Measurements from ENCODE around the gene XAB2. TPM values are rescaled to one million over a fixed set of nuclear protein-coding genes. Genes with fewer than 3 reads are reported as not detected.
"Not testable (repeated sequence)": the region's sequence is repeated elsewhere in the genome, so short reads cannot be mapped to it uniquely, and the experiment has no call there.

The XAB2 gene
- total and polyA plus RNA-seq, 10 donors: 31.8 to 52.2 (median 42.7) TPM

GRCh38 chr19:7646426-7646700 is 17.0 kb upstream of the XAB2 start:
- no peaks in the 10 kb centered on the region for H3K9me3 ChIP-seq
- peaks cover 0 to 61% (median 38%) of the 10 kb centered on the region in 6 donors for H3K36me3 ChIP-seq
- TF ChIP-seq POLR2AphosphoS5 (IDR thresholded peaks at IDR 0.05): peak in 1 of 3 donors; percentile 65
- TF ChIP-seq CTCF (IDR thresholded peaks at IDR 0.05 in 8 of 11, conservative IDR thresholded peaks at IDR 0.05 in 3 of 11): no peak
- 70 to 90% (median 86%) methylated on average over 2 to 8 of the region's 8 CpGs for WGBS, 5 donors
- intact Hi-C loops (cut with DNase I; ENCODE audit: low total_unique reads): no loop called here
- peak overlapping the region in 4 of 8 donors; percentile 74 to 84 (median 79) for H3K27ac ChIP-seq
- peak overlapping the region in 3 of 8 donors; percentile 7 to 12 (median 8) for H3K4me3 ChIP-seq
- no peak for DNase-seq
- peaks cover 0 to 10% (median 0%) of the 10 kb centered on the region in 7 donors for H3K27me3 ChIP-seq (replicated peaks in 1 of 7)
- H3K4me1 ChIP-seq: peaks cover 0 to 35% (median 4%) of the 10 kb centered on the region in 6 donors

GRCh38 chr19:7645656-7646425 is 16.5 kb upstream of the XAB2 start:
- Histone ChIP-seq H3K4me3 (peak overlapping the region in 3 of 8 donors; percentile 7 to 12 (median 8)), H3K27ac (peak overlapping the region in 6 of 8 donors; percentile 15 to 84 (median 76)), H3K9me3 (no peaks in the 10 kb centered on the region), H3K27me3 (replicated peaks in 1 of 7) (peaks cover 0 to 5% (median 0%) of the 10 kb centered on the region in 7 donors), H3K36me3 (peaks cover 0 to 66% (median 38%) of the 10 kb centered on the region in 6 donors), H3K4me1 (peaks cover 0 to 34% (median 4%) of the 10 kb centered on the region in 6 donors)
- WGBS, 5 donors: 49 to 75% (median 68%) methylated on average over 17 to 20 of the region's 20 CpGs
- peak; percentile 10 to 71 (median 36) for TF ChIP-seq POLR2AphosphoS5 (IDR thresholded peaks at IDR 0.05)
- no peak for TF ChIP-seq POLR2A (IDR thresholded peaks at IDR 0.05)
- TF ChIP-seq CTCF (IDR thresholded peaks at IDR 0.05 in 8 of 11, conservative IDR thresholded peaks at IDR 0.05 in 3 of 11): no peak
- no peak for DNase-seq
- intact Hi-C loops (cut with DNase I; ENCODE audit: low total_unique reads): no loop called here

GRCh38 chr19:7645163-7645562 is 15.8 kb upstream of the XAB2 start:
- no peaks in the 10 kb centered on the region for H3K9me3 ChIP-seq
- peaks cover 0 to under 1% (median 0%) of the 10 kb centered on the region in 7 donors for H3K27me3 ChIP-seq (replicated peaks in 1 of 7)
- intact Hi-C loops (cut with DNase I; ENCODE audit: low total_unique reads): no loop called here
- peak overlapping the region in 2 of 8 donors; percentile 7 to 8 for H3K4me3 ChIP-seq
- peaks cover 0 to 73% (median 38%) of the 10 kb centered on the region in 6 donors for H3K36me3 ChIP-seq
- TF ChIP-seq POLR2AphosphoS5 (IDR thresholded peaks at IDR 0.05) (peak in 2 of 3 donors; percentile 38 to 78), CTCF (IDR thresholded peaks at IDR 0.05 in 8 of 11, conservative IDR thresholded peaks at IDR 0.05 in 3 of 11) (no peak)
- 62 to 88% (median 85%) methylated on average over 13 to 14 of the region's 14 CpGs for WGBS, 5 donors
- no peak for DNase-seq
- peaks cover 0 to 40% (median 4%) of the 10 kb centered on the region in 6 donors for H3K4me1 ChIP-seq
- peak overlapping the region in 5 of 8 donors; percentile 25 to 84 (median 79) for H3K27ac ChIP-seq

- no peak overlapping the region for H3K4me3 ChIP-seq
- no peak for DNase-seq
- no peaks in the 10 kb centered on the region for H3K9me3 ChIP-seq
- peak overlapping the region in 4 of 8 donors; percentile 74 to 84 (median 79) for H3K27ac ChIP-seq
- intact Hi-C loops (cut with DNase I; ENCODE audit: low total_unique reads): no loop called here
- 92 to 97% (median 94%) methylated on average over 20 of the region's 20 CpGs for WGBS, 5 donors
- TF ChIP-seq POLR2A (IDR thresholded peaks at IDR 0.05) (no peak), CTCF (IDR thresholded peaks at IDR 0.05 in 8 of 11, conservative IDR thresholded peaks at IDR 0.05 in 3 of 11) (no peak), POLR2AphosphoS5 (IDR thresholded peaks at IDR 0.05) (peak in 2 of 3 donors; percentile 13 to 16)
- H3K27me3 ChIP-seq (replicated peaks in 1 of 7): no peaks in the 10 kb centered on the region
- H3K36me3 ChIP-seq: peaks cover 0 to 80% (median 38%) of the 10 kb centered on the region in 6 donors
- H3K4me1 ChIP-seq: peaks cover 0 to 47% (median 5%) of the 10 kb centered on the region in 6 donors
These were observed 15.2 kb upstream of the XAB2 start for GRCh38 chr19:7644550-7644877.

- Histone ChIP-seq H3K4me1 (peaks cover 0 to 53% (median 9%) of the 10 kb centered on the region in 6 donors), H3K27ac (peak overlapping the region in 3 of 8 donors; percentile 74 to 84 (median 79)), H3K36me3 (peaks cover 0 to 86% (median 38%) of the 10 kb centered on the region in 6 donors)
- H3K27me3 ChIP-seq (replicated peaks in 1 of 7); intact Hi-C loops (cut with DNase I; ENCODE audit: low total_unique reads); DNase-seq; H3K9me3 ChIP-seq; H3K4me3 ChIP-seq: not testable (repeated sequence)
- WGBS, 5 donors: 49 to 97% (median 76%) methylated on average over 9 to 10 of the region's 10 CpGs
These were observed 14.5 kb upstream of the XAB2 start for GRCh38 chr19:7643629-7644549.
